ENCODE results near the gene VANGL1. TPM values are rescaled to one million over a fixed set of nuclear protein-coding genes. Genes with fewer than 3 reads are reported as not detected.
A peak's percentile ranks its signal among the peaks of the same experiment; 100 is the strongest.

VANGL1 gene
- total RNA-seq, 1 experiment from 2014 or later, result 13.6 TPM

GRCh38 chr1:115595279-115596079 is 46.3 kb upstream of the VANGL1 start:
- H3K36me3 Mint-ChIP-seq (ENCODE audit: insufficient read depth in 1 of 3, low read depth in 3 of 3), result peaks cover 3 to 8% (median 5%) of the 10 kb centered on the region in 3 experiments; a peak in 4 of 7 replicates
- no peak overlapping the region for H4K8ac ChIP-seq (replicated peaks; ENCODE audit: insufficient read length, low read depth, low read length)
- H3K23ac ChIP-seq (ENCODE audit: insufficient read length, low read depth, low read length), result no peak overlapping the region
- no peaks in the 10 kb centered on the region for H3K9me3 ChIP-seq (ENCODE audit: control insufficient read depth, low read depth, low read length)
- H4K20me1 ChIP-seq (ENCODE audit: control insufficient read depth, insufficient read depth, insufficient read length), result no peaks in the 10 kb centered on the region
- no peak overlapping the region for H3K18ac ChIP-seq (ENCODE audit: insufficient read length, low read depth, low read length)
- H4K5ac ChIP-seq (ENCODE audit: insufficient read length, low read depth, low read length), result no peak overlapping the region
- no peaks in the 10 kb centered on the region for H3K27me3 ChIP-seq (ENCODE audit: insufficient read depth, low read length)
- no peak overlapping the region for H3K4me3 Mint-ChIP-seq
- H2BK12ac ChIP-seq (ENCODE audit: insufficient read length, low read depth, low read length), result no peak overlapping the region
- no peaks in the 10 kb centered on the region for H3K27me3 Mint-ChIP-seq (ENCODE audit: low read depth)
- no peak overlapping the region for H3K9ac ChIP-seq (ENCODE audit: extremely low read depth, insufficient read length, low read length)
- H2AFZ ChIP-seq (ENCODE audit: low read length), result no peak overlapping the region
- no peak overlapping the region for H2BK20ac ChIP-seq (ENCODE audit: low read depth, low read length, poor library complexity, severe bottlenecking)
- no peaks in the 10 kb centered on the region for H3K79me2 ChIP-seq (ENCODE audit: insufficient read depth, low read length)
- 0 out of 2 replicates have a peak overlapping the region, but pooled peaks have one; percentile 36 for H3K14ac ChIP-seq (ENCODE audit: insufficient read depth, low read length)
- no peak overlapping the region for H4K91ac ChIP-seq (ENCODE audit: insufficient read length, low read depth, low read length)
- H2BK5ac ChIP-seq (ENCODE audit: insufficient read length, low read length), result no peak overlapping the region
- H3K4me2 ChIP-seq (ENCODE audit: insufficient read depth, insufficient read length, low read length), result no peak overlapping the region
- no peaks in the 10 kb centered on the region for H3K23me2 ChIP-seq (ENCODE audit: insufficient read length, low read depth, low read length, poor library complexity, severe bottlenecking)
- no peak overlapping the region for H3K27ac ChIP-seq (ENCODE audit: insufficient read length, low read depth, low read length)
- H3T11ph ChIP-seq (ENCODE audit: low read length), result no peak overlapping the region
- H2AK5ac ChIP-seq (ENCODE audit: insufficient read length, low read length), result no peak overlapping the region
- no peak overlapping the region for H2BK15ac ChIP-seq (ENCODE audit: low read depth, low read length)
- H3K4me1 Mint-ChIP-seq, result peaks cover 2 to 3% of the 10 kb centered on the region in 2 experiments; a peak in 1 of 4 replicates
- no peak overlapping the region for H2BK120ac ChIP-seq (ENCODE audit: low read depth, low read length, poor library complexity, severe bottlenecking)
- TF ChIP-seq CTCF (conservative IDR thresholded peaks at IDR 0.05), result peak; percentile 93
- no peak overlapping the region for H3K4ac ChIP-seq (ENCODE audit: low read depth, low read length)
- peak overlapping the region in 2 of 3 experiments; percentile 62 to 81; a peak in 4 of 7 replicates for H3K27ac Mint-ChIP-seq
- H3K79me1 ChIP-seq (ENCODE audit: insufficient read depth, low read depth, low read length, poor library complexity, severe bottlenecking), result no peaks in the 10 kb centered on the region
- DNase-seq, result peak; percentile 90
- no peaks in the 10 kb centered on the region for H3K4me1 ChIP-seq (ENCODE audit: insufficient read depth, low read length)
- H3K56ac ChIP-seq (ENCODE audit: insufficient read length, low read depth, low read length), result no peak overlapping the region
- peaks cover 6 to 11% of the 10 kb centered on the region in 2 experiments for H3K9me3 Mint-ChIP-seq
- no CpG with 5 or more reads among the region's 12 CpGs for WGBS (ENCODE audit: extremely low coverage, insufficient read length, low lambda C conversion rate)

Data from H9 (cell line).